WERI-Rb-1 (cell line): ENCODE results near the gene ELL3.
A peak's percentile ranks its signal among the peaks of the same experiment; 100 is the strongest.

Experiments used
- DNase-seq: peaks from one replicate; pipeline ENCODE4 v3.0.0-alpha.2; 2020
- H3K27ac ChIP-seq: fragments of 250-450 bp; sonication (Bioruptor Pico); 2 replicates; pipeline ENCODE4 v1.5.1; 2020; ENCODE audit warnings: mild to moderate bottlenecking, moderate library complexity
- H3K27me3 ChIP-seq: fragments of 250-450 bp; sonication (Bioruptor Pico); 2 replicates; pipeline ENCODE4 v1.5.1; 2021; ENCODE audit warnings: mild to moderate bottlenecking, low read depth, moderate library complexity; ENCODE audit not compliant: insufficient read depth, severe bottlenecking
- H3K36me3 ChIP-seq: fragments of 250-450 bp; sonication (Bioruptor Pico); 2 replicates; pipeline ENCODE4 v1.5.1; 2020; ENCODE audit warnings: mild to moderate bottlenecking, moderate library complexity
- H3K4me3 ChIP-seq: 2 replicates; pipeline ENCODE4 v1.5.1; 2011; ENCODE audit warnings: low read depth, mild to moderate bottlenecking, control low read depth, low read length
- H3K9me3 ChIP-seq: fragments of 250-450 bp; sonication (Bioruptor Pico); 2 replicates; pipeline ENCODE4 v1.5.1; 2021; ENCODE audit warnings: mild to moderate bottlenecking, moderate library complexity; ENCODE audit not compliant: severe bottlenecking
- TF ChIP-seq, protein P1 (sequence below): IDR thresholded peaks from 2 replicates; pipeline ENCODE4 v1.5.1; 2011; ENCODE audit warnings: low read depth, mild to moderate bottlenecking, control low read depth, inconsistent platforms, low read length

The ELL3 gene

GRCh38 chr15:43799209-43799944 is 22.6 kb upstream of the ELL3 start:
- DNase-seq: peak; percentile 67
- H3K27me3 ChIP-seq: no peaks in the 10 kb centered on the region
- peak overlapping the region; percentile 97 for H3K27ac ChIP-seq
- peak overlapping the region; percentile 83 for H3K4me3 ChIP-seq
- no peaks in the 10 kb centered on the region for H3K9me3 ChIP-seq
- TF ChIP-seq, protein P1, sequence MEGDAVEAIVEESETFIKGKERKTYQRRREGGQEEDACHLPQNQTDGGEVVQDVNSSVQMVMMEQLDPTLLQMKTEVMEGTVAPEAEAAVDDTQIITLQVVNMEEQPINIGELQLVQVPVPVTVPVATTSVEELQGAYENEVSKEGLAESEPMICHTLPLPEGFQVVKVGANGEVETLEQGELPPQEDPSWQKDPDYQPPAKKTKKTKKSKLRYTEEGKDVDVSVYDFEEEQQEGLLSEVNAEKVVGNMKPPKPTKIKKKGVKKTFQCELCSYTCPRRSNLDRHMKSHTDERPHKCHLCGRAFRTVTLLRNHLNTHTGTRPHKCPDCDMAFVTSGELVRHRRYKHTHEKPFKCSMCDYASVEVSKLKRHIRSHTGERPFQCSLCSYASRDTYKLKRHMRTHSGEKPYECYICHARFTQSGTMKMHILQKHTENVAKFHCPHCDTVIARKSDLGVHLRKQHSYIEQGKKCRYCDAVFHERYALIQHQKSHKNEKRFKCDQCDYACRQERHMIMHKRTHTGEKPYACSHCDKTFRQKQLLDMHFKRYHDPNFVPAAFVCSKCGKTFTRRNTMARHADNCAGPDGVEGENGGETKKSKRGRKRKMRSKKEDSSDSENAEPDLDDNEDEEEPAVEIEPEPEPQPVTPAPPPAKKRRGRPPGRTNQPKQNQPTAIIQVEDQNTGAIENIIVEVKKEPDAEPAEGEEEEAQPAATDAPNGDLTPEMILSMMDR: peak; percentile 27; the same call in 1 of the 2 replicates
- H3K36me3 ChIP-seq: peaks cover 70% of the 10 kb centered on the region

DNA sequence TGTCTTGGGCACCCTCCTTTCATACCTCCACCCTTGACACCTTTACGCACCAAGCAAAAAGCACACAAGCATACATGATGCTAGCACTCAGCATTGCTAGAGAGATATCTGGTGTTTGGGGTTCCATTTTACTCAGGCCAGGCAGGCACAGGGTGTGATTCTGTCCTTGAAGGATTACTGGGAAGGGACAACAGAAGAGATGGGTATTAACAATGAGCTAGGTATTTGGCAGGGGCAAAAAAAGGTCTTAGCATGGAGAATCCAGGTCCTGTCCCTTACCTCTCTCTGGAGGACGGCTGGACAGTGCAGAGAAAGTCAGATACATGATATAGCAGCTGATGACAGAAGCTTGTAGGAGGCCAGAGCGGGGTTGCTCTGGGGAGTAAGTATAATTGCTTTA is 19.8 kb upstream of the ELL3 start:
- H3K27me3 ChIP-seq: no peaks in the 10 kb centered on the region
- H3K9me3 ChIP-seq: no peaks in the 10 kb centered on the region
- DNase-seq: no peak
- TF ChIP-seq, protein P1: no peak
- no peak overlapping the region for H3K4me3 ChIP-seq
- H3K36me3 ChIP-seq: peaks cover 69% of the 10 kb centered on the region
- peak overlapping the region; percentile 38 for H3K27ac ChIP-seq

GRCh38 chr15:43795997-43796396 is 19.2 kb upstream of the ELL3 start:
- no peak overlapping the region for H3K4me3 ChIP-seq

GRCh38 chr15:43795197-43795596 is 18.4 kb upstream of the ELL3 start:
- Histone ChIP-seq H3K4me3 (no peak overlapping the region), H3K9me3 (peaks cover 5% of the 10 kb centered on the region), H3K27me3 (no peaks in the 10 kb centered on the region), H3K36me3 (peaks cover 59% of the 10 kb centered on the region), H3K27ac (peak overlapping the region; percentile 95)
- TF ChIP-seq, protein P1: no peak
- DNase-seq: no peak

More at GRCh38 chr15:43795997-43796396, 19.2 kb upstream of the ELL3 start:
- Histone ChIP-seq H3K27me3 (no peaks in the 10 kb centered on the region), H3K9me3 (peaks cover 3% of the 10 kb centered on the region), H3K27ac (peak overlapping the region; percentile 95), H3K36me3 (peaks cover 63% of the 10 kb centered on the region)
- TF ChIP-seq, protein P1: no peak
- no peak for DNase-seq

DNA sequence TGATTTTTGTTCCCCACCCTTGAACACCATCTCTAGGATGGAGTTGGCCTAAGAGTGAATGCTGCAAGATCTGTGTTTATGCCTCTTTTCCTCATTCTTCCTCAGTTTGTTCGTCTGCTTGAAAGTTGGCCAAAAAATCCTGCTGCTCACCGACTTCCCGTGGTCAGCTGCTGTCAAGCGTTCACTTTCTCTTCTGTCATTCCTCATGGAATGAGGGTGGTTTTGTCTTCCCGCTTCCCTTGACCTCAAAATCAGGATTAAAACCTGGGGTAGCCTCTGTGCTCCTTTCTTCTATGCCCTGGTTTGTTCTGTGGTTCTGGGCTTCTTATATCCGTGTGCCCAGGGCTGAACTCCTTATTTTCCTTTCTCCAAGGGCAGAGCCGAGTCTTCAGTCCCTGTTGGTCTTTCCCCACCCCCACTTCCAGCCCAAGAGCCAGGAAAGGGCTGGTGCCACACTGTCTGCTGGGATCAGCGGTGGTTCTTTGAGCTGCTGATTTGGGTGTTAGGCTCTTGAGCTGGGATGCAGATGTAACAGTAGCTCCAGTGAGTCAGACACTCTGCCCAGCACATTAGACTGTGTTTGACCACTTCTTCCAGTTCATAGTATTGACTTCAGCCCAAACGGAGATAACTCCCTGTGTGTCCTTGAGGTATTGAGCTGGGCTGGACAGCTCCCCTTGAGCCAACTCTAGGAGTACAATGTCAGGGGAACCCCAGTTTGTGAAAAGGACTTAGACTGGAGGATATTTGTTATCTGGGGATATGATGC is 17.7 kb upstream of the ELL3 start:
- Histone ChIP-seq H3K4me3 (no peak overlapping the region), H3K36me3 (peaks cover 59% of the 10 kb centered on the region), H3K9me3 (peaks cover 5% of the 10 kb centered on the region), H3K27ac (peak overlapping the region; percentile 95), H3K27me3 (no peaks in the 10 kb centered on the region)
- TF ChIP-seq, protein P1: no peak
- peak; percentile 68 for DNase-seq
